ENCODE results near the gene MORN5. TPM values are rescaled to one million over a fixed set of nuclear protein-coding genes. Genes with fewer than 3 reads are reported as not detected.

Gene MORN5
- total and polyA plus RNA-seq, 9 of the 15 experiments (the other 6 are each of a cell fraction or from before 2014, with no cell fraction given) = not detected

DNA sequence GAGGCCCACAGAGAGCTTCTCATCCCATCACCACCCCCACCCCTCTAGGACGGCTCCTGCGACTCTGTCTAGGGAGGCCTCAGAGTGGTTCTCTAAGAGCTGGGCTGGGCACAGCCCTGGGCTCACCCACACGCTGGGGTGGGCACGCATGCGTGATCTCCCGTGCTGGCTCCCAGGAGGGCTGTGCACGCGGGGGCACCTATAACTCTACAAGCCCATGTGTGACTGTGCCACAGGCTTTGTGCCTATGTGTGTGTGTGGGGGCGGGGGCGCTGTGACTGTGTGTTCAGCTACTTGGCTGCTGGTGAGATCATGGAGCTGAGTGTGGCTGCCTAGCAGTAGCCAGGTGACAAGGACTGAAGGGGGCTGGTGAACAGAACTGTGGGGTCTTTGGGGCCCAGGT is 32.3 kb upstream of the MORN5 start:
- H3K9ac ChIP-seq (ENCODE audit: insufficient read depth in 1 of 2, low read depth in 2 of 2, low read length in 2 of 2) = no peak overlapping the region
- H3K4me1 ChIP-seq (replicated peaks in 1 of 2; ENCODE audit: control insufficient read depth in 2 of 2, insufficient read depth in 2 of 2, low read length in 2 of 2) = peaks cover 0 to 31% of the 10 kb centered on the region in 2 experiments; a peak in 3 of 5 replicates
- H3K4me3 ChIP-seq = no peak overlapping the region
- no peak for ATAC-seq
- WGBS (ENCODE audit: insufficient coverage, low coverage, missing lambda C conversion rate) = 21% methylated on average over 7 of the region's 10 CpGs
- H4K20me1 ChIP-seq (replicated peaks; ENCODE audit: control insufficient read depth, insufficient read depth, low read length) = peaks cover 18% of the 10 kb centered on the region
- in situ Hi-C loops (cut with MboI) (loop anchor here (10.0 kb wide), 1 partner anchor 687 kb away; no protein-coding TSS in a partner anchor), intact Hi-C loops (cut with micrococcal nuclease) (no loop called here)
- H3K9me3 ChIP-seq (replicated peaks; ENCODE audit: control insufficient read depth, insufficient read depth, low read depth, low read length) = no peaks in the 10 kb centered on the region
- H3K27me3 ChIP-seq (ENCODE audit: control insufficient read depth in 2 of 2, insufficient read depth in 2 of 2, low read length in 2 of 2) = peaks cover 0 to 24% of the 10 kb centered on the region in 2 experiments; a peak in 4 of 5 replicates
- no peak overlapping the region for H3K27ac ChIP-seq (ENCODE audit: extremely low read depth, low read depth, low read length)
- H2AFZ ChIP-seq (ENCODE audit: low read depth, low read length) = no peak overlapping the region
- DNase-seq (ENCODE audit: extremely low read depth in 1 of 4, low spot score in 3 of 4) = no peak
- no peak for TF ChIP-seq SAP30 (IDR thresholded peaks at IDR 0.05; ENCODE audit: borderline replicate concordance, insufficient read depth, low read depth, low read length, poor library complexity, severe bottlenecking)
- TF ChIP-seq, protein P1, sequence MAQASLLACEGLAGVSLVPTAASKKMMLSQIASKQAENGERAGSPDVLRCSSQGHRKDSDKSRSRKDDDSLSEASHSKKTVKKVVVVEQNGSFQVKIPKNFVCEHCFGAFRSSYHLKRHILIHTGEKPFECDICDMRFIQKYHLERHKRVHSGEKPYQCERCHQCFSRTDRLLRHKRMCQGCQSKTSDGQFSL (CRISPR knock-in tag; IDR thresholded peaks at IDR 0.05) = peak; percentile 92
- TF ChIP-seq, protein P1 (tag; IDR thresholded peaks at IDR 0.05) = no peak
- CTCF ChIA-PET (ENCODE audit: low intra/inter-chr PET ratio) = interaction anchor here (3.8 kb wide), 1 partner anchor 222 kb away, joined by 88 read pairs; no protein-coding TSS in a partner anchor
- no peak for FAIRE-seq
- BruUV-seq (replicated peaks) = no TSS peak
- H3K79me2 ChIP-seq (ENCODE audit: control insufficient read depth, insufficient read depth, low read length) = no peaks in the 10 kb centered on the region
- H3K9me1 ChIP-seq (ENCODE audit: control insufficient read depth, insufficient read depth, low read length) = no peaks in the 10 kb centered on the region
- H3K36me3 ChIP-seq (ENCODE audit: control insufficient read depth, insufficient read depth, low read length) = no peaks in the 10 kb centered on the region
- POLR2A ChIA-PET = interaction anchor here (0.7 kb wide), 1 partner anchor 936 kb away, joined by 3 read pairs; no protein-coding TSS in a partner anchor
- no peak overlapping the region for H3K4me2 ChIP-seq (ENCODE audit: insufficient read depth, low read length)

Measured in K562 (cell line).